HTERT RPE-1 (cell line): ENCODE measurements around the gene JARID2.
"Not testable (repeated sequence)": the region's sequence is repeated elsewhere in the genome, so short reads cannot be mapped to it uniquely, and the experiment has no call there.

ENCODE experiments used
- in situ Hi-C: fragments of 300-500 bp; cut with MboI; formaldehyde crosslinking; loops from 4 replicates; pipeline ENCODE4 v1.14.3; 2020; ENCODE audit warnings: low sequenced_read_pairs

The JARID2 gene

GRCh38 chr6:15287670-15288375 lies 42.0 kb downstream of the JARID2 start:
- in situ Hi-C loops = no loop called here

DNA sequence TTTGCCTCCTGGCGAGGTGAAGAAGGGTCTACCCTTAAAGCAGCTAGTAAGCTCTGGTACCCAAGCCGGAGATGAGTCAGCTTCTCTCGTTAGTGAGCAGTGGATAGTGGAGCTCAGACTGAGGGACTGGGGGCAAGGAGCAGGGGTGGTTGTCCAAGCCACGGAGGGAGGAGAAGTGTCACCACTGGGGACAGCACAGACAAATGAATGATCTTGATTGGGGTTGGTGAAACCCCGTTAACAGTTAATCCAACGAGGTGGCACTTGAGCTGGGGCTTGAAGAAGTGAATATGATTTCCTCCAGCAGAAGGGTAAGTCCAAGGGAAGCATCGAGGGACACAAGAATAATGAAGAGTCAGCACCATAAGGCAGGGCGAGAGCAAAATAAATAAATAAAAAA lies 43.0 kb downstream of the JARID2 start:
- in situ Hi-C loops = no loop called here

DNA sequence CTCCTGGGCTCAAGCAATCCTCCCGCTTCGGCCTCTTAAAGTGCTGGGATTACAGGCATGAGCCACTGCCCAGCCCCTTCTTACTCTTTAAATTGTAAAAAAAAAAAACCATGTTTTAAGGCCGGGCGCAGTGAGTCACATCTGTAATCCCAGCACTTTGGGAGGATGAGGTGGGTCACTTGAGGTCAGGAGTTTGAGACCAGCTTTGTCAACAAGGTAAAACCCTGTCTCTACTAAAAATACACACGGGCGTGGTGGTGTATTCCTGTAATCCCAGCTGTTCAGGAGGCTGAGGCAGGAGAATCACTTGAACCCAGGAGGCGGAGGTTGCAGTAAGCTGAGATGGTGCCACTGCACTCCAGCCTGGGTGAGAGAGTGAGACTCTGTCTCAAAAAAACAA lies 43.6 kb downstream of the JARID2 start:
- in situ Hi-C loops = not testable (repeated sequence)

DNA sequence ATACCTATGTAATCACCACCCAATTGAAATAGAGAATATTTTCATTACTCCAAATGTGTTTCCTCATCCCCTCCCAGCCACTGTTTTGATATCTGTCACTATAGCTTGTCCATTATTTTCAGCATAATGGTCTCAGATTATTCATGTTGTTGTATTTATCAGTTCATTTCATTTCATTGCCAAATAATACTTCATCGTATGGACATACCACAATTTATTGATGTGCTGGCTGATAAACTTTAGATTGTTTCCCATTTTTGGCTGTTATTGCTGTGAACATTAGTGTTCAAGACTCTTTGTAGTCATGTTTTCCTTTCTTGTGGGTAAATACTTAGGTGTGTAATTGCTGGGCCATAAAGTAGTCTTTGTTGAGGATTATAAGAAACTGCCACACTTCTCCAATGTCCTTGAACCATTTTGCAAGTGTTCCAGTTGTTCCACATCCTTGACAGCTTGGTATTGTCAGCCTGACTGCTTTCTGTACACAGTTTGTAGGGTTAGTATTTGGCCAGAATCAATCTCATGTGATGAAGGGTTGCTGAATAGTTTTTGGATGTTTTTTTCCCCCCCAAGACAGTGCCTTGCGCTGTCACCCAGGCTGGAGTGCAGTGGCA lies 44.3 kb downstream of the JARID2 start:
- in situ Hi-C loops = no loop called here

GRCh38 chr6:15290962-15291704 lies 45.3 kb downstream of the JARID2 start:
- in situ Hi-C loops = no loop called here

- in situ Hi-C loops = no loop called here
These were observed 46.9 kb downstream of the JARID2 start for GRCh38 chr6:15292721-15293302.

- in situ Hi-C loops = no loop called here
These were observed 47.8 kb downstream of the JARID2 start for GRCh38 chr6:15293674-15294073.

DNA sequence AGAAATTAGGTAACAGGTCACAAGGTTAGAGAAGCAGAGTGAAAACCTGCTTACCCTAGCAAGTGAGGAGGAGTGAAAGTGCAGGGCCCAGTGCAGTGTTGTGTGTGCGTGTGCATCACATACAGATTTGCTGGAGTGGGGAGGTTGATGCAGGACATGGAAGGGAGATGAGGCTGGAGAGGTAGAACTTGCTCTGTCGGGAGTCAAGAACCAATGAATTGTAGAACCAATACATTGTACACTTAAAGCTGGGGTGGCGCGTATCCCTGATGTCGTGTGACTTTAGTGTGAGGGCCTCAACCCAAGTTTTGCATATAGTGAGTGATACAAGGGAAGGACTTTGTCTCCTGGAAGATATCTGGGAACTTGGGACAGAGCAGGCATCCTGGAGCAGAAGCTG lies 48.6 kb downstream of the JARID2 start:
- in situ Hi-C loops = no loop called here

DNA sequence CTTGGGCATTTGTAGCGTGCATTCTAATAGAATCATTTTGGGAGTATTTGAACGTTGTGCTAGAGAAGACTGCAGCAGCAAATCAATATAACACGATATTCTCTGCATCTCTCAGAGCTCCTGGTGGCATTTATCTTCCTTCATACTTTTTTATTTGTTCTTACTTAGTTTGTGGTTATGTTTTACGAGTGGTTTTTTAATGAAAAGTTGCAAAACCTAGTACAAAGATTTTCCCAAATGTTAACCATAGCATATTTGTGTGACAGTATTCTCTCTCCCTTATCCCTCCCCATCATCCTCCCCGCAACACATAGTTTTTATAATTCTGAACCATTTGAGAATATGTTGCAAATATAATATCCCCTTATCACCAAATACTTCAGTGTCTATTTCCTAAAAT lies 50.4 kb downstream of the JARID2 start:
- in situ Hi-C loops = no loop called here

DNA sequence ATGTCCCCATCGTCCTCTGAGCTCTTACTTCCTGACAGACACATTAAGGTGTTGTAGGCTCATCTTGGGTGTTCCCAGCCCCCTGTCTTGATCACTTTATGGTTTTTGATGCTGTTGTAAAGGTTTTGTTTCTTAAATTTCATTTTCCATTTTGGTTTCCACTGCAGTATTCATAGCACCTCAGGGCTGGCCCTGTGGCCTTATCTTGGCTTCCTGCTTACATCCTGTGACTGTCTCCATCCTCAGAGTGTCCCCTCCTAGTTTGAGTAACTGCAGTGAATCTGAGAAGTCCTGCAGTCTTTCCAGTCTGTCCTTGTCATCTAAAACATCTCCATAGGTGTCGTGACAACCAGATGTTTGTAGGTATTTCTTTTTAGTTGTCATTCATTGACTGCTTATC lies 50.9 kb downstream of the JARID2 start:
- in situ Hi-C loops = no loop called here

GRCh38 chr6:15297167-15297566 lies 51.3 kb downstream of the JARID2 start:
- in situ Hi-C loops = not testable (repeated sequence)

- in situ Hi-C loops = no loop called here
These were observed 52.2 kb downstream of the JARID2 start for GRCh38 chr6:15297895-15298590.

GRCh38 chr6:15299430-15300131 lies 53.7 kb downstream of the JARID2 start:
- in situ Hi-C loops = no loop called here

GRCh38 chr6:15301179-15302006 lies 55.5 kb downstream of the JARID2 start:
- in situ Hi-C loops = no loop called here

- in situ Hi-C loops = no loop called here
These were observed 57.5 kb downstream of the JARID2 start for GRCh38 chr6:15303162-15303919.

GRCh38 chr6:15303920-15304291 lies 58.0 kb downstream of the JARID2 start:
- in situ Hi-C loops = no loop called here

GRCh38 chr6:15304337-15305042 lies 58.6 kb downstream of the JARID2 start:
- in situ Hi-C loops = no loop called here

DNA sequence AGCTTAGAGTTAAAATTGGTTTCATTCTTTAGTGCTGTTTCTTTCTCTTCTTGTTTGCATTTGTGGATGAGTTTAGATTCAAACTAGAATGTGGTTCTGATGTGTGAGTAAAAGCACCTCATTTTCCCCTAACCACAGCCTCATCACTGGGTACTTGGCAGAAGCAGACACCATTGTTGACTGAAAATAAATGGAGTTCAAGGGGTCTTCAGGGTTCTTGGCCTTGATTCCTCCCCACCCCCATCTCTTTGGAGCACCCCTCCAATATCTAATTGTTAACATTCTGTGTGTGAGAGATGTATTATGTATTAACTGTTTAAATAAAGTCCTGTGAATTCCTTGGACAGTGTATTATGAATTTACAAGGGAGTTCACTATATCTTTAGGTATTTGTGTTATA lies 59.6 kb downstream of the JARID2 start:
- in situ Hi-C loops = no loop called here
